ENCODE measurements around the gene KERA. TPM values are rescaled to one million over a fixed set of nuclear protein-coding genes. Genes with fewer than 3 reads are reported as not detected.

KERA gene
- total and polyA plus RNA-seq, 2 of the 4 experiments (the other 2 are of a cell fraction): not detected

DNA sequence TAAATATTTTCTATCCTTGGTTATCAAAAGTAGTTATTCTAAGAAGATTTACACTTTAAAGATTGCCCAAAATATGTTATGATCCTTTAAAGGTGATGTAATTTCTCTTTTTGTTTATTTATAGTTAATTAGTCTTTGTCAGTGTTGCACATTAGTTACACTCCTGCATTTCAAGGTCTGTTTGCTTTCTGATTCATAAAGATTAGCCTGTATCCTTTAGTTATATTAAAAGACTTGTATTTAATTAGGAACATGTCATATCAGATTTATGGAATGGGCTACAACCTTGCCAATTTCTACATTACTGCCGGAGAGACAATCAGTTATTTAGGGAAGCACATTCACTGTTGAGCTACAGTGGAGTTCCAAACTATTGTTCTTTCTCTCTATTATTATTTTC, 56.5 kb downstream of the KERA start:
- Histone ChIP-seq H4K20me1 (ENCODE audit: insufficient read depth, low read length) (no peaks in the 10 kb centered on the region), H2BK5ac (ENCODE audit: low read depth, low read length, poor library complexity, severe bottlenecking) (no peak overlapping the region), H3K4ac (ENCODE audit: low read depth, low read length) (no peak overlapping the region), H3K18ac (ENCODE audit: low read depth, low read length) (no peak overlapping the region), H2BK15ac (ENCODE audit: low read depth, low read length) (no peak overlapping the region), H3K9me1 (ENCODE audit: insufficient read depth, low read length) (no peaks in the 10 kb centered on the region), H2AK9ac (replicated peaks; ENCODE audit: low read depth, low read length, poor library complexity) (no peak overlapping the region), H4K8ac (ENCODE audit: low read depth in 2 of 2, low read length in 2 of 2) (no peak overlapping the region), H3K23ac (ENCODE audit: low read depth, low read length) (no peak overlapping the region), H2AK5ac (ENCODE audit: low read depth, low read length) (no peak overlapping the region), H3K27me3 (ENCODE audit: control insufficient read depth, insufficient read depth, low read length) (no peaks in the 10 kb centered on the region), H4K91ac (ENCODE audit: insufficient read depth, low read depth, low read length) (no peak overlapping the region), H2BK120ac (ENCODE audit: low read depth, low read length) (no peak overlapping the region), H3K14ac (replicated peaks; ENCODE audit: low read depth, low read length) (no peak overlapping the region), H3K56ac (ENCODE audit: extremely low read depth, insufficient read depth, low read length) (no peak overlapping the region), H3K36me3 (ENCODE audit: control insufficient read depth, insufficient read depth, low read length) (no peaks in the 10 kb centered on the region), H3K4me2 (ENCODE audit: low read depth, low read length) (no peak overlapping the region), H3K9ac (ENCODE audit: low read depth, low read length) (no peak overlapping the region), H3K79me1 (ENCODE audit: low read depth in 1 of 2, low read length in 2 of 2) (no peaks in the 10 kb centered on the region), H2AFZ (replicated peaks; ENCODE audit: low read length, poor library complexity) (no peak overlapping the region), H4K5ac (ENCODE audit: low read depth, low read length) (no peak overlapping the region), H2BK20ac (ENCODE audit: low read depth, low read length) (no peak overlapping the region), H3K4me3 (ENCODE audit: insufficient read depth, low read depth, low read length) (no peak overlapping the region), H3K9me3 (ENCODE audit: control insufficient read depth, insufficient read depth, low read length) (no peaks in the 10 kb centered on the region), H3K27ac (ENCODE audit: insufficient read depth, low read length) (no peak overlapping the region), H3K4me1 (ENCODE audit: control insufficient read depth, insufficient read depth, low read length) (0 out of 2 replicates have a peak, but pooled peaks cover 2% of the 10 kb centered on the region)
- DNase-seq (no peak), ATAC-seq (ENCODE audit: low read depth) (no peak)
- dilution Hi-C loops (cut with HindIII; ENCODE audit: low sequenced_read_pairs, unreplicated experiment) (no loop called here), intact Hi-C loops (cut with micrococcal nuclease) (no loop called here), in situ Hi-C loops (cut with MboI; ENCODE audit: low sequenced_read_pairs) (no loop called here)
- TF ChIP-seq RFX5 (IDR thresholded peaks at IDR 0.05; ENCODE audit: low read depth, low read length) (no peak), RAD21 (IDR thresholded peaks at IDR 0.05; ENCODE audit: low read length) (no peak), POLR2A (IDR thresholded peaks at IDR 0.05; ENCODE audit: low read depth, low read length) (no peak), CEBPB (IDR thresholded peaks at IDR 0.05; ENCODE audit: low read depth, low read length) (no peak), CHD1 (IDR thresholded peaks at IDR 0.05; ENCODE audit: low read depth, low read length) (no peak), FOS (IDR thresholded peaks at IDR 0.05; ENCODE audit: low read depth, low read length) (no peak), RCOR1 (IDR thresholded peaks at IDR 0.05; ENCODE audit: insufficient replicate concordance, low read length) (no peak), BHLHE40 (IDR thresholded peaks at IDR 0.05; ENCODE audit: low read depth, low read length) (no peak), MAZ (IDR thresholded peaks at IDR 0.05; ENCODE audit: borderline replicate concordance, low read depth, low read length) (no peak)
- TF ChIP-seq, protein P1, sequence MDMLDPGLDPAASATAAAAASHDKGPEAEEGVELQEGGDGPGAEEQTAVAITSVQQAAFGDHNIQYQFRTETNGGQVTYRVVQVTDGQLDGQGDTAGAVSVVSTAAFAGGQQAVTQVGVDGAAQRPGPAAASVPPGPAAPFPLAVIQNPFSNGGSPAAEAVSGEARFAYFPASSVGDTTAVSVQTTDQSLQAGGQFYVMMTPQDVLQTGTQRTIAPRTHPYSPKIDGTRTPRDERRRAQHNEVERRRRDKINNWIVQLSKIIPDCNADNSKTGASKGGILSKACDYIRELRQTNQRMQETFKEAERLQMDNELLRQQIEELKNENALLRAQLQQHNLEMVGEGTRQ (IDR thresholded peaks at IDR 0.05; ENCODE audit: low read depth, low read length): no peak
- TF ChIP-seq, protein P2, sequence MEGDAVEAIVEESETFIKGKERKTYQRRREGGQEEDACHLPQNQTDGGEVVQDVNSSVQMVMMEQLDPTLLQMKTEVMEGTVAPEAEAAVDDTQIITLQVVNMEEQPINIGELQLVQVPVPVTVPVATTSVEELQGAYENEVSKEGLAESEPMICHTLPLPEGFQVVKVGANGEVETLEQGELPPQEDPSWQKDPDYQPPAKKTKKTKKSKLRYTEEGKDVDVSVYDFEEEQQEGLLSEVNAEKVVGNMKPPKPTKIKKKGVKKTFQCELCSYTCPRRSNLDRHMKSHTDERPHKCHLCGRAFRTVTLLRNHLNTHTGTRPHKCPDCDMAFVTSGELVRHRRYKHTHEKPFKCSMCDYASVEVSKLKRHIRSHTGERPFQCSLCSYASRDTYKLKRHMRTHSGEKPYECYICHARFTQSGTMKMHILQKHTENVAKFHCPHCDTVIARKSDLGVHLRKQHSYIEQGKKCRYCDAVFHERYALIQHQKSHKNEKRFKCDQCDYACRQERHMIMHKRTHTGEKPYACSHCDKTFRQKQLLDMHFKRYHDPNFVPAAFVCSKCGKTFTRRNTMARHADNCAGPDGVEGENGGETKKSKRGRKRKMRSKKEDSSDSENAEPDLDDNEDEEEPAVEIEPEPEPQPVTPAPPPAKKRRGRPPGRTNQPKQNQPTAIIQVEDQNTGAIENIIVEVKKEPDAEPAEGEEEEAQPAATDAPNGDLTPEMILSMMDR (conservative IDR thresholded peaks at IDR 0.05; ENCODE audit: low read depth, low read length): no peak
- POLR2A ChIA-PET (ENCODE audit: unreplicated experiment): no interaction called here
- no CpG with 5 or more reads among the region's 1 CpG for WGBS, 2 experiments (ENCODE audit: extremely low coverage in 2 of 2, insufficient read length in 1 of 2)
- no TSS peak for BruUV-seq (replicated peaks)
- CTCF ChIA-PET: no interaction called here

Measured in IMR-90 (cell line).